Coronary artery (tissue), 2 donors: ENCODE results near the gene NKIRAS1.

ENCODE experiments used
- DNase-seq: peaks from one replicate; pipeline ENCODE4 v3.0.0-alpha.2; 2017; ENCODE audit warnings: low spot score
- H3K27ac ChIP-seq, 2 donors: fragments of 200-600 bp; sonication (generic); one replicate each; pipeline ENCODE4 v1.5.1; 2016 to 2019
- H3K4me3 ChIP-seq: fragments of 200-600 bp; sonication (generic); 2 replicates; pipeline ENCODE4 v1.5.1; 2016; ENCODE audit warnings: mild to moderate bottlenecking, moderate library complexity
- TF ChIP-seq, protein P1 (sequence below): fragments of 200-600 bp; sonication (generic); IDR thresholded peaks from one replicate; pipeline ENCODE4 v1.5.1; 2019; ENCODE audit warnings: antibody characterized with exemption

NKIRAS1 gene

DNA sequence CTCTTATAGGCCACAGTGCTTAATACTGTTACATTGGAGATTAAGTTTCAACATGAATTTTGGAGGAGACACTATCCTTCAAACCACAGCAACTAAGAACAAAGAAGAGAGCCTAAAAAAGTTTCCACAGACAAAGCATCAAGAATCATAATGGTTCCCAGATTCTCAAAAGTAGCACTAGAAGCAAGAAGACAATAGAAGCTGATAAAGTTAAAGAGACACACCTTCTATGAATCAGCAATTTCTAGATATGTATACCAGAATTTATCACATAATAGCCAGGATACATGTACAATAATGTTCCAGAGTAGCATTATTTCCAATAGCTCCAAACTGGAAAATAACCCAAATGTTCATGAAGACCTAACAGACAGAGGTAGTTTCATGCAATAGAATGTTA lies 12.2 kb downstream of the NKIRAS1 start:
- H3K27ac ChIP-seq: no peak overlapping the region
- DNase-seq: no peak
- no peak overlapping the region for H3K4me3 ChIP-seq
- TF ChIP-seq, protein P1, sequence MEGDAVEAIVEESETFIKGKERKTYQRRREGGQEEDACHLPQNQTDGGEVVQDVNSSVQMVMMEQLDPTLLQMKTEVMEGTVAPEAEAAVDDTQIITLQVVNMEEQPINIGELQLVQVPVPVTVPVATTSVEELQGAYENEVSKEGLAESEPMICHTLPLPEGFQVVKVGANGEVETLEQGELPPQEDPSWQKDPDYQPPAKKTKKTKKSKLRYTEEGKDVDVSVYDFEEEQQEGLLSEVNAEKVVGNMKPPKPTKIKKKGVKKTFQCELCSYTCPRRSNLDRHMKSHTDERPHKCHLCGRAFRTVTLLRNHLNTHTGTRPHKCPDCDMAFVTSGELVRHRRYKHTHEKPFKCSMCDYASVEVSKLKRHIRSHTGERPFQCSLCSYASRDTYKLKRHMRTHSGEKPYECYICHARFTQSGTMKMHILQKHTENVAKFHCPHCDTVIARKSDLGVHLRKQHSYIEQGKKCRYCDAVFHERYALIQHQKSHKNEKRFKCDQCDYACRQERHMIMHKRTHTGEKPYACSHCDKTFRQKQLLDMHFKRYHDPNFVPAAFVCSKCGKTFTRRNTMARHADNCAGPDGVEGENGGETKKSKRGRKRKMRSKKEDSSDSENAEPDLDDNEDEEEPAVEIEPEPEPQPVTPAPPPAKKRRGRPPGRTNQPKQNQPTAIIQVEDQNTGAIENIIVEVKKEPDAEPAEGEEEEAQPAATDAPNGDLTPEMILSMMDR: no peak

DNA sequence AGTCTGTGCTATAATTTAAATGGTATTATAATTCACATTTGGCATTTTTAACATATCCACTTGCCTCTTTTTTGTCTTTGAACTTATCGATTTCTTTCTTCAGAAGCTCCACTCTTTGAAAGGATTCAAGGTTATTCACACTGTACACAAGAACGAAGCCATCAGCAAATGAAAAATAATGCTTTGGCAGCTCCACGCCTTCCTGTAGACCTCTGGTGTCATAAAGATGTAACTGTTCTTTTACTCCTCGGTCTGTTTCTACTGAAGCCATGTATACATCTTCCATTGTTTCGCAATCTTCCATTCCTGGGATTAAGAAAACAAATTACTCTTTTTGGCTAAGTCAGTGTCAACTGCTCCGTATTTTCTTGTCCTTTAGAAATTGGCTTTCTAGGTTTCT lies 16.0 kb downstream of the NKIRAS1 start:
- Histone ChIP-seq H3K27ac (no peak overlapping the region), H3K4me3 (no peak overlapping the region)
- no peak for DNase-seq
- TF ChIP-seq, protein P1: no peak

DNA sequence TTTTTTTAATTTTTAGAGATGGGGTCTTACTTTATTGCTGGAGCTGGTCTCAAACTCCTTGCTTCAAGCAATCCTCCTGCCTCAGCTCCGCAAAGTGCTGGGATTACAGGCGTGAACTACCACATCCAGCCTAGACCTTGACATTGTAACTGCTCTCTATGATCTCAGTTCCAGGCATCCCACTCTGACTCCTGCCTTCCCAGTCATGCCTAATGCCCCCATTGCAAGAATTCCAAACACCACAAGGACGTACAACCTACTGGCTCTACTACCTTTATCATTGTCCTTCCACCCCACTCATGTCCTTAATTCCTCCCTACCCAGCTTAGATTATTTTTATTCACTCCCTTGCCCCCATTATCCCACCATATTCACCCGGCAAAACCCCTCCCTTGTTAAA lies 21.6 kb downstream of the NKIRAS1 start:
- TF ChIP-seq, protein P1: no peak
- Histone ChIP-seq H3K27ac (no peak overlapping the region), H3K4me3 (no peak overlapping the region)
- no peak for DNase-seq

DNA sequence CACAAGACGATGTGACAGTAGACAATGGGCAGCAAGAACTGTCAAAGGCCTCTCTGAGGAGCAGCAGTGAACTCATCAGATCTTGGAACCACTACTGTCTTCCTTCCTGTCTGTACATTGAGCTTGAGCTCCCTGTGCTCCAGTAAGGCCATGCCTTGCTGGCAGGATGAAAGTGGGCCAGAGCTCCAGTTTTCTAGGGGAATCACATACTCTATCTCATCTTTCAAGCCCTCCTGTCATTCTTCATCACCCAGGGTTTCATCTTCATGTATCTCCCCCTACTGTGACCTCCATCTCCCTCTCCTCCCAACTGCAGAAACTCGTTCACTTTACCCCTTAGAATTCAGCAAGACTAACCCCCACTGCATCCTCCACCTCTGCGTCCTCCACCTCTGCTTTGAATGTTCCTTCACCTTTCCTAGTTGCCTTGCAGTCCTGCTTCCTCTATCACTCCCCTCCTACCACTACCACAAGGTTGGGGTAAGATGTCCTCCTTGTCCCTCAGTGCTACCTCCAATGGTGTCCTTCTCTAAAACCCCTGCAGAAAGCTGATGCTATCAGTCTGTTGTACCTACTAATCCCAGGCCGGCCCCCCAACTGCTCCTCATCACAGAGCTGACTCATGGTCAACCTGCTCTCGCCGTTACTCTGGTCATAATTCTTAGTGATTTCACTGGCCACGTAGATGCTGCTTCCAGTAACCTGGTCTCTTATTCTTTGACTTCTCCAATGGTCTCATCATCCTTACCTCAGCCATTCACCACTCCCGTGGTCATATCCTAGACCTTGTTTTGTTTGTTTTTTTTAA lies 22.3 kb downstream of the NKIRAS1 start:
- Histone ChIP-seq H3K27ac (no peak overlapping the region), H3K4me3 (no peak overlapping the region)
- no peak for DNase-seq
- TF ChIP-seq, protein P1: no peak

DNA sequence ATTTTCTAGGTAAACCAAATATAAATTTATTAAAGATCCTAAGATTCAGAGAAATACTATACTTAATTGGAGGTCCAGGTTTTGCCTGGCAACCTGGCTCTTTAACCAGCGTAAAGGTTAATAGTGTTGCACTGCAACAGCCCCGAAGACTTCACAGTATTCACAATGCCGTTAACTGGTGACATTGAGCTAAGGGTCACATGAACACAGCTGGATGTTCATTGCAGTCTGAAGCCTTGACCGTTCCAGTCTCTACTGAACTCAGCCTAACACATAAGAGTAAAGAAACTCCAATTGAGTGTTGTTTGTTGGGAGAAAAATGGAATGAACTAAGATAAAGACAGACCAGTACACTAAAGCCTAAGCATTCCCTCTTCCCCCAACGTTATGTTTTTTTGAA lies 26.8 kb downstream of the NKIRAS1 start:
- TF ChIP-seq, protein P1: no peak
- Histone ChIP-seq H3K4me3 (no peak overlapping the region), H3K27ac (no peak overlapping the region)
- no peak for DNase-seq

DNA sequence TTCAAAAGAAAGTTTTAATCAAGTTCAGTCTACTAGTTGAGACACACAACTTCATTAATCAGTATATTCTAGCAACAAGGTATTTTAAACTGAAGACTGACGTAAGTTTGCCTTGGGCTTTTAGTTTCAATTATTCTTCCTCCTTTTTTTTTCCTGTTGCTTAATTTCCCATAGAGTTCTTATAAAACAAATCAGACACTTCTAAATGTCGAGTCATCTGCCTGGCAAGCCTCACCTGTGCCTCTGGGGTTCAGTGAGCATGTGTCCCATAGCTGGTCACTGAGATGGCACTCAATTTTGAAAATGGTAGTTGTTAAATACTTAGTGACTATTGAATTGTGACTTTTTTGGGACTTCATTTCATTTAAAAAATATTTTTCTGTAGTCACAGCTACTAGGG lies 27.4 kb downstream of the NKIRAS1 start:
- TF ChIP-seq, protein P1: no peak
- Histone ChIP-seq H3K4me3 (no peak overlapping the region), H3K27ac (no peak overlapping the region)
- no peak for DNase-seq

DNA sequence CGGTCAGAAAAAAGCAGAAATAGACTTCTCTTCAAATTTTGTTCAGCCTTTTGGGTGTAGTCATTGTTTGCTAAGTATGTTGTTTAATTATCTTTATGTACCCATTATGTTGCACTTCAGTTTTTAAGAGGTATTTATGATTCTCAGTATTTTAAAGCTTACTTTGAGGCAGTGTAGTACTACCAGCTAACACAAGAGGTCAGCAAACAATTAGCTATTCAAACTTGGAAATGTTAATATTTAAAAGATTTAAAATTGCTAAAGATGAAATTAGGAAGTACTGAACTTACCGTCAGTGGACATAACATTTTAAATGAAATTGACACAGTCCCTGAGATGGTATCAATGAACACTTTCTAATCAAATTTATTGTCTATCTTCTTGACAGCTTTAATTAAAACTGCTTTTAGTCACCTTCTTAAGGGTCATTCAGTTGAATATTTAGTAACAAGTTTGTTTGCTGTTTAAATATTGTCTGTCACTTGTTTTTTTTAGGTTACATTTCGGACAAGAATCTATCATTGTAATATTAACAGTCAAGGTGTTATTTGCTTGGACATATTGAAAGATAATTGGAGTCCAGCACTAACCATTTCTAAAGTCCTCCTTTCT lies 28.1 kb downstream of the NKIRAS1 start:
- TF ChIP-seq, protein P1: peak; percentile 76
- no peak overlapping the region for H3K27ac ChIP-seq
- no peak overlapping the region for H3K4me3 ChIP-seq
- no peak for DNase-seq
